NOMO-1 (cell line): ENCODE measurements around the gene NAV3.
A peak's percentile ranks its signal among the peaks of the same experiment; 100 is the strongest.

ENCODE experiments used
- DNase-seq, 2 experiments: peaks; one replicate each; lab custom pipeline; 2025; ENCODE audit not compliant: unreplicated experiment in 2 of 2; lab: John Stamatoyannopoulos, UW

NAV3 gene

DNA sequence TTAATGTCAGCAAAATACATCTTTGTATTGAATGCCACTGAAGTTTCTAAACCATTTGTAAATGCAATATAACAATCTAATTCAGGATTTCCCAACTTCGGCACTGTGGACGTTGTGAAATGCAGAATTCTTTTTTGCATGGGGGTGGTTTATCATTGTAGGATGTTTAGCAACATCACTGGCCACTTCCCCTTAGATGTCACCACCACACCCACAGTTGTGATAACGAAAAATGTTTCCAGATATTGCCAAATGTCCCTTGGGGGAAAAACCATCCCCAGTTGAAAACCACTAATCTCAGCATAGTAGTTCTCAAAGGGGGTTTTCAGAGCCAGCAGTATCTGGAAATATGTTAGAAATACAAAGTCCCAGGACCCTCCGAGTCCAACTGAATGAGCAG is 203.3 kb downstream of the NAV3 start:
- DNase-seq = peak; percentile 92 to 93

- no peak for DNase-seq
Observed at GRCh38 chr12:78035901-78036606, 205.4 kb downstream of the NAV3 start.

- DNase-seq = no peak
Observed at GRCh38 chr12:78036874-78037273, 206.2 kb downstream of the NAV3 start.

DNA sequence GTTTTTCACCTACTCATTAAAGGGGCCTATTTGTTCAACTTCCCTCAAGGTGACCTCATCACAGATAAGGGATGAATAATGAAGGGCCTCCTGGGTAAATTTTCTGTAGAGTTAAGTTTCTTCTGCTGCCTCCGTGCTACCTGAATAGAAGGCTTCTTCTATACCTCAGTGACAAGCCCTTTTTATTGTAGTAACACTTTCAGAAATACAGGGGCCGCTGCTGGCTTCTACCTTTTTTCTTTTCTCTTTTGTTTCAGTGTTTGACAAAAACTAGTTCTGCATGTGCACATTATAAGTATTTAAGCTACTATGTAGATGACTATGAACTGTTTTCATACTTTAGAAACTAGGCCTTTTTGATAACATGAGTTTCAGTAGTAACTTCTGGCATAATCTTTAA is 207.0 kb downstream of the NAV3 start:
- no peak for DNase-seq

- no peak for DNase-seq
Observed at GRCh38 chr12:78038541-78038940, 207.8 kb downstream of the NAV3 start.

DNA sequence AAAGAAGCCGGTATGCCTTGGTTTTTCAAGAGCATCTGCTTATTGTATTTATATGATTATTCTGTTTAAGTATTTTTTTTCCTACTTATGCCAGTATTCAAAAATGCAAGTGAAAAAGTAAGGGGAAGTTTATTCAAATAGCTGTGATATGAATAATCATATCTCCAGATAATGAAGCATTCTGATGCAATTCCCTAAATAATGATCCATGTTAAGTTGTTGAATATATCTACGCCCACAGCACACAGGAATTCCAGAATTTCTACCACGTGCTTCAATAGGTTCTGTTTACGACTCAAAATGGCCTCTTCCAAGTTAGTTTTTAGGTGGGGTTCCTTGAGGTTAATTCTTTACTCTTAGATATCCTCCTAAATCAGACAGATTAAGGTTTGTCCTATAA is 208.3 kb downstream of the NAV3 start:
- no peak for DNase-seq

- DNase-seq = no peak
Observed at GRCh38 chr12:78040111-78040510, 209.4 kb downstream of the NAV3 start.

DNA sequence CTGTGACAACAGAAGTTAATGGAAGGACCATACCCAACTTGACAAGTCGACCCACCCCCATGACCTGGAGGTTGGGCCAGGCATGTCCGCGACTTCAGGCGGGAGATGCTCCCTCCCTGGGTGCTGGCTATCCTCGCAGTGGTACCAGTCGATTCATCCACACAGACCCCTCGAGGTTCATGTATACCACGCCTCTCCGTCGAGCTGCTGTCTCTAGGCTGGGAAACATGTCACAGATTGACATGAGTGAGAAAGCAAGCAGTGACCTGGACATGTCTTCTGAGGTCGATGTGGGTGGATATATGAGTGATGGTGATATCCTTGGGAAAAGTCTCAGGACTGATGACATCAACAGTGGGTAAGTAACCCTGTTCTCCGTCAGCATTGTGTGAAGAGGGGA is 220.1 kb downstream of the NAV3 start:
- DNase-seq = no peak

DNA sequence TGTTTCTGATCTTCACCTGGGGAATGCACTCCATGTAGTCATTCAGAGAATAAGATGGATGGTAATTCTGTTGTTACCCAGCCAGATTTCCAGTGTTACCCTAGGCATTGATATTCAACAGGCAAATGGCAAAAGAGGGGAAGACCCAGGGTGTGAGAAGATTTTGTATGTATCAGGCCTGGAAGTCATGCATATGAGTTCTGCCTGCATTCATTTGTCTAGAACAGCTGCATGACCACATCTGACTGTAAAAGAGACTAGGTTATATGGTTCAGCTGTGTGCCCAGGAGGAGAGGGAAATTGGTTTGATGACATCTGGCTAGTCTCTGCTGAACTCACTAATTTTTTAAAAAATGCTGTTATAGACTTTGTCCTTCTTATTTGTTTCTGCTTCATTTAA is 224.9 kb downstream of the NAV3 start:
- DNase-seq = no peak

- no peak for DNase-seq
Observed at GRCh38 chr12:78057075-78057474, 226.4 kb downstream of the NAV3 start.

DNA sequence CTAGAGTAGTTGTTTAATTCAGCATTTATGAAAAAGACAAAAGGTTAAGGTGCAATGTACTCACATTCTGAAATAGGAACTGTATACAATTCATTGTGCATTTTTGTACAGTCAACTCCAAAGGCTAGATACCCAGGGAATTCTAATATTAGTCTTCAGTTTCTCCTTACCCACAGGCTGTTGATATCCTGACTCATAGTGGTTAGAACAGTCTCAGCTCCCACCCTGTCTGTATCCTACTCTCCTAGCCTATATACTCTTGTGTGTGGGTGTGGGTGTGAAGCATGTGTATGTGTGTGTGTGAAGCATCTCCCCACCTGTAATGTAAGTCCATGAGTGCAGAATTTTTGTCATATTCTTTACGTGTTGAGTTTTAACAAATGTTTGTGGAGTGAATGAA is 229.5 kb downstream of the NAV3 start:
- no peak for DNase-seq

- no peak for DNase-seq
Observed at GRCh38 chr12:78062786-78063185, 232.1 kb downstream of the NAV3 start.

DNA sequence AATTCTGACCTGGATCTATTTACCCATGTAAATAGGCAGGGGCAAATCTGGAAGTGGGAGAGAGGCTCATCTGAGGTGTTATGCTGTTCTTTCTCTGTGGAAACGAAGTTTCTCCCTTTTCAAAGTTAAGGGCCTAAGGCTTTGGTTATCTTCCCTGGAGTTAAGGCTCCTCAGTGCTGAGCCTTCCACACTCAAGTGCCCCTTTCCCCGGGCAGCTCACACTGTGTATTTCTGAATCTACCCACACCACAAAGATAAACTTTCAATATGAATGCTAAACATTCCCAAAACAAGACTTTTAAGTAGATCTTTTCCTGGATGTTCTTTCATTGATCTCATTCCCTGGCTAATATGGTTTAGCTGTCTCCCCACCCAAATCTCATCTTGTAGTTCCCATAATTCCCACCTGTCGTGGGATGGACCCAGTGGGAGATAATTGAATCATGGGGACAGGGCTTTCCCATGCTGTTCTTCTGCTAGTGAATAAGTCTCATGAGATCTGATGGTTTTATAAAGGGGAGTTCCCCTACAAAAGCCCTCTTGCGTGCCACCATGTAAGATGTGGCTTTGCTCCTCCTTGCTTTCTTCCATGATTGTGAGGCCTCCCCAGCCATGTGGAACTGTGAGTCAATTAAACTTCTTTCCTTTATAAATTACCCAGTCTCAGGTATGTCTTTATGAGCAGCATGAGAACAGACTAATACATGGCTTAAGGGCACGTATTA is 251.1 kb downstream of the NAV3 start:
- no peak for DNase-seq

- DNase-seq = peak; percentile 0 to 51
Observed at GRCh38 chr12:78085542-78086182, 255.0 kb downstream of the NAV3 start.

GRCh38 chr12:78086553-78087362 is 256.1 kb downstream of the NAV3 start:
- no peak for DNase-seq

DNA sequence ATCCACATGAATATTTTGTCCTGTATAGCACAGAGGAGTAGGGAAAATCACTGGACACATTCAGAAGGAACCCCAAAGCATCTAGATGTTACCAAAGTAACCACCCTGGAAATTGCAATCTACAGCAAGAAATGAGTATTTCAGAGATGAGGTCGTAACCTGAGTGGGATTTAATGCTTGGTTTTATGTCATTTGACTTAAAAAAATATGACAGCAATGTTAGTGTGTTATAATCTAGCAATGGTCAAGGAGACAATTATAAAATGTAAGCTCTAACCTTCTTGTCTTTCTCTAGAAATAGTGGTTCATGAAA is 256.6 kb downstream of the NAV3 start:
- DNase-seq = no peak

GRCh38 chr12:78088391-78088832 is 257.7 kb downstream of the NAV3 start:
- peak; percentile 29 to 34 for DNase-seq

DNA sequence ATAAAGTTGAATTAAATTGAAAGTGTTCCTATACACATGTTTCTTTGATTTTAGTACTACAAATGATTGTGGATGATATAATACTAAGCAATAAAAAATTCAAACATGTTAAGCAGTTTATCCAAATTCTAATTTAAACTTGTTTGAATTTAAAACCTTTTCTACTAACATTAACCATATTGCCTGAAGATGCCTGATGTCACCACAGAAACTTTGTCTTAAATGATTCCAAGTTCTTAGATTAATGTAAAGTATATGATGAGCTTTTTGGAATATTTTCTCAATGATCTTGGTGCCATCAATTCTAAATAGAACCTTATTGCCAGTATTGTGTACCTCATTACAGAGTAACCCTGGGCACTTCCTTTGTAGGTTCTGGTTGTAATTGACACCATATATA is 259.6 kb downstream of the NAV3 start:
- DNase-seq = no peak

GRCh38 chr12:78095623-78096022 is 264.9 kb downstream of the NAV3 start:
- DNase-seq = no peak

- DNase-seq = no peak
Observed at GRCh38 chr12:78096909-78097597, 266.4 kb downstream of the NAV3 start.

GRCh38 chr12:78099806-78100205 is 269.1 kb downstream of the NAV3 start:
- DNase-seq = no peak
